HG03196 (cell line): Measurements from ENCODE around the gene TACC2.
"Not testable (repeated sequence)": the region's sequence is repeated elsewhere in the genome, so short reads cannot be mapped to it uniquely, and the experiment has no call there.

Experiments
- ATAC-seq: cut with Tn5 transposase; IDR thresholded peaks from one replicate; pipeline ENCODE4 v1.9.1; 2021; ENCODE audit not compliant: unreplicated experiment

Gene TACC2

DNA sequence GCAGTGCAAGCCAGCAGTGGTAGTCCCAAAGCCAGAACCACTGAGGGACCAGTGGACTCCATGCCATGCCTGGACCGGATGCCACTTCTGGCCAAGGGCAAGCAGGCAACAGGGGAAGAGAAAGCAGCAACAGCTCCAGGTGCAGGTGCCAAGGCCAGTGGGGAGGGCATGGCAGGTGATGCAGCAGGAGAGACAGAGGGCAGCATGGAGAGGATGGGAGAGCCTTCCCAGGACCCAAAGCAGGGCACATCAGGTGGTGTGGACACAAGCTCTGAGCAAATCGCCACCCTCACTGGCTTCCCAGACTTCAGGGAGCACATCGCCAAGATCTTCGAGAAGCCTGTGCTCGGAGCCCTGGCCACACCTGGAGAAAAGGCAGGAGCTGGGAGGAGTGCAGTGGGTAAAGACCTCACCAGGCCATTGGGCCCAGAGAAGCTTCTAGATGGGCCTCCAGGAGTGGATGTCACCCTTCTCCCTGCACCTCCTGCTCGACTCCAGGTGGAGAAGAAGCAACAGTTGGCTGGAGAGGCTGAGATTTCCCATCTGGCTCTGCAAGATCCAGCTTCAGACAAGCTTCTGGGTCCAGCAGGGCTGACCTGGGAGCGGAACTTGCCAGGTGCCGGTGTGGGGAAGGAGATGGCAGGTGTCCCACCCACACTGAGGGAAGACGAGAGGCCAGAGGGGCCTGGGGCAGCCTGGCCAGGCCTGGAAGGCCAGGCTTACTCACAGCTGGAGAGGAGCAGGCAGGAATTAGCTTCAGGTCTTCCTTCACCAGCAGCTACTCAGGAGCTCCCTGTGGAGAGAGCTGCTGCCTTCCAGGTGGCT is 97.7 kb downstream of the TACC2 start:
- no peak for ATAC-seq

DNA sequence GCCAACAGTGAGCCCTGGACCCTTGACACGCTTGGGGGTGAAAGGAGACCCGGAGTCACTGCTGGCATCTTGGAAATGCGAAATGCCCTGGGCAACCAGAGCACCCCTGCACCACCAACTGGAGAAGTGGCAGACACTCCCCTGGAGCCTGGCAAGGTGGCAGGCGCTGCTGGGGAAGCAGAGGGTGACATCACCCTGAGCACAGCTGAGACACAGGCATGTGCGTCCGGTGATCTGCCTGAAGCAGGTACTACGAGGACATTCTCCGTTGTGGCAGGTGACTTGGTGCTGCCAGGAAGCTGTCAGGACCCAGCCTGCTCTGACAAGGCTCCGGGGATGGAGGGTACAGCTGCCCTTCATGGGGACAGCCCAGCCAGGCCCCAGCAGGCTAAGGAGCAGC is 98.5 kb downstream of the TACC2 start:
- no peak for ATAC-seq

DNA sequence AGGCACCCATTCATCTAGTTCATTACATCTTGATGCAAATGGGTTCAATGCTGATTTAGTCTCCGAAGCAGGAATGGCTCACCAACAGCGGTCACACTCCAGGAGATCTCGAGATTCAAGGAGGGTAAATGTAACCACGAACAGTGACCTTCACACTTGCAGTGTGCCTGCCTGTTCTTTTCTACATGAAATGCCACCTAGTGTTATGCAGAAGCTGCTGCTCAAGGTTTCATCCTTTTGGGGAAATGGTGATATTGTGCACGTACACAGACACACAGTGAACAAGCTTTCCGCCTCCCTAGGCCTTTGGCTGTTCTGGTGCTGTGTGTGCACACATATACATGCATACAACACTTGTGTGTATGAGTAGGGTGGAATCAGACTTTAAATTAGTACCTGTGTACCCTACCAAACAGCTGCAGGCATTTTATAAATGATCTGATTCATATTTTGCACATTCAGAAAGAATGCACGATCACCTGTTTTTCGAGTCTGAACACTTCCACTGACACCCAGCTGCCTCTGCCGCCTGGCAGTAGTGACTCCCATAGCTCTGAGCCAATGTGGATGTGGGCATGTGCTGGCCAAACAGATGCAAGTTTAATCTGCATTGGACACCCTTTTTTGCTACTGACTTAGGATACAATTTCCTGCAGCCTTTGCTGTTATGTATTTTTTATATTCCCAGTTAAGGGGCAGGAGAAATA is 100.5 kb downstream of the TACC2 start:
- ATAC-seq, result no peak

DNA sequence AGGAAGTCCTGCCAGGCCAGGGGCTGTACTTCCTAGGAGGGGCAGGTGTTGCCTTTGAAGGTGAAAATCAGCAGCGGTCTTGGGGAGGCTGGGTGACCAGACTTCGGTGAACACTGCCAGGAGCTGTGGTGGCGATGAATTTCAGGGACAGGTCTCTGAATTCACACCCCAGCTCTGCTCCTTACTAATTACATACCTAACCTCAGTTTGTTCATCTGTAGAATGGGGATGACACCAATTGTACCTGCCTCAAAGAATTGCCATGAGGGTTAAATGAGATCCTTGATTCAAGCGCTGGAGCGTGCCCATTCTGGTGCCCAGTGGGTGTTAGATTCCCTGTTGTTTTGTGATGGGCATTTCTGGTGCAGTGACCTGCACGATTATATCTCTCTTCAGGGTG is 102.8 kb downstream of the TACC2 start:
- no peak for ATAC-seq

DNA sequence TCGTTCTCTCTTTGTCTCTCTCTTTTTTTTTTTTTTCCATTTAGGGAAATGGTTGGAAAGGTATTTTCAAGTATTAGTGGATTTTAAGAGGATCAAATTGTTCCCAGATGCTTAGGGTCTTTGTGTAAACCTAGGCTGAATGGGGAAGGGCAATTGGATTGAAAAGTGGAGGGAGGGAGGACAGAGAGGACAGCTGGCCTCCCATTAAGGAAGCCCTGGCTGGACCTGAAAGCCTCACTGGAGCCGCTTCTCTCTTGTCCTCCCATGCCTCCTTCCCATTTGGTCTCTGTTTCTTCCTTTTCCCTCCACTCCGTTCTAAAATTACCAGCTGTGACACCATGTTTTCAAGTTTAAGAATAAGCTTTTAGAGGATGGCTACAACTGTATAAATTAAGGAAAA is 104.1 kb downstream of the TACC2 start:
- ATAC-seq, result no peak

DNA sequence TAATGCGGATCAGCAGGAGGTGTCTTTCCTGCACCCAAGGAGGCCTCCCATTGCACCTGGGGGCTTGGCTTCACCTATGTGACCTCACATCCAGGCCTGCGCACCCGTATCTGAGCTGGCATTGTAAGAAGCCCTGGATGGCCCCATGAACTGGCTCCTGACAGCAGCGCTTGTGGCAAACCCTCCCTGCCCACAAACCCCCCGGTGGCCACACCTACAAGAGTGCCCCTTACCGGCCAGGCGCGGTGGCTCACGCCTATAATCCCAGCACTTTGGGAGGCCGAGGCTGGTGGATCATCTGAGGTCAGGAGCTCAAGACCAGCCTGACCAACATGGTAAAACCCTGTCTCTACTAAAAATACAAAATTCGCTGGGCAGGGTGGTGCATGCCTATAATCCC is 107.2 kb downstream of the TACC2 start:
- not testable (repeated sequence) for ATAC-seq

DNA sequence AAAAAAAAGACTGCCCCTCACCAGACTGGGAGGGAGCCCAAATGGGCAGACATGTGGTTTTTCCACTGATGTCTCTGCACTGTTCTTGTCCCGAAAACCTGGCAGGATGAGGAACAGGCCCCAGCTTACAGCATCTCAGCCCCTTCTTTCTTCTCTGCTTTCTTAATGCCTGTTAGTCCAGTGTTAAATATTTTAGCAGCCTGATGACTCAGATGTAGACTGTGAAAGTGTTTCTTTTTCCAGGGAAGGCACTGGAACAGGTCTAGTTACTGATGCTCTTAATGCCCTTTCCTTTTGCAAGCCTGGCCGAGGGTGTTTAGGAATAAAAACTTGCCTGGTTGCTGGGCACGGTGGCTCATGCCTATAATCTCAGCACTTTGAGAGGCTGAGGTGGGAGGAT is 107.7 kb downstream of the TACC2 start:
- no peak for ATAC-seq

DNA sequence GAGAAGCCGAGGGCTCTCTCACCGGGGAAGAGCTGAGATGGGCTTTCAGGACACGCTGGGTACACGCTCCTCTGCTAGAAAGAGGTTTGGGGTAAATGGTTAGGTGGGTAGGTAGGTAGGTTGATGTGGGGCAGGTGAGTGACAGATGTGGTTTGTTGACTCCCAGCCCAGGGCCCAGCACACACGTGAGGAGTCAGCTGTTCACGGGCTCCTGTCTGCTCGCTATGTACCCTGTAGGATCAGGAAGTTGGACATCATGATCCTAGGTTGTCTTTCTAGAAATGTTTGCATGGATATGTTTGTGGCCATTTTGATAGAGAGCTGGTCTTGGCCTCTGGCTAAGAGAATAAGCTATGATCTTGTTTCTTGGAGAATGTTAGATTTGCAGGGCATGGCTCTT is 109.0 kb downstream of the TACC2 start:
- ATAC-seq, result no peak

DNA sequence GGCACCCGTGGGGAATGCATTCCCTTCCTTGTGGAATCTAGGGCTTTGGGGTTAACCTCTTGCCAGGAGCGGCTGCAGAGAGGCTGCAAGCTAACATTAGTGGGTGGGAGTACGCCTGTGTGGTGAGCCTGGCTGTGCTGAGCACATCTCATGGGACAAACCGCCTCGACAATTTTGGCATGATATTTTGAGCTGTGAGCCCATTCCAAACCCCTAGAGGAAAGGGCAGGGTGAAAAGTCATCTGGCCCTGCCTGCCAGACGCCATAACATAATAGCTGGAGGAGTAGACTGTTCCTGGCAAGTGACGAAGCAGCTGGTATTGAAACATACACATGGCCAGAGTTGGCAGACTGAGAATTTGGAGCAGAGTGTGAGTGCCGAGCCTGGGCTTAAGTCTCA is 110.0 kb downstream of the TACC2 start:
- ATAC-seq, result no peak

DNA sequence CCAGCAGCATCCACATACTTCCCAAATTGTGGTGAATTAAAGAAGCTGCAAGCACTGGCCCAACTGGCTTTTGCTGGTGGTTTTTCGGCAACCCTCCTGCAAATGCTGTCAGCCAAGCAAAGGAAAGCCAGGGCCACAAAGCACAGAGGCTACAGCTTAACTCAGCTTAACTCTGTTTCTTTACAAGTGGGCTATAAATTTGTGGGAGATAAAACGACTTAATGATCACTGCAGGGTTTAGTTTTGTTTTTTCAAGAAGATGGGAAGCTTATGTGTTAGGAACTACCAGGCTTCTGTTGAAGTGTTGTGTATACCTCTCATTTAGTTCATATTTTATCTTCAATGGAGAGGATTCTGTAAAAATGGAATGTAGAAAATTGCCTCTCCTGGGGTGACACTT is 110.6 kb downstream of the TACC2 start:
- ATAC-seq, result no peak

DNA sequence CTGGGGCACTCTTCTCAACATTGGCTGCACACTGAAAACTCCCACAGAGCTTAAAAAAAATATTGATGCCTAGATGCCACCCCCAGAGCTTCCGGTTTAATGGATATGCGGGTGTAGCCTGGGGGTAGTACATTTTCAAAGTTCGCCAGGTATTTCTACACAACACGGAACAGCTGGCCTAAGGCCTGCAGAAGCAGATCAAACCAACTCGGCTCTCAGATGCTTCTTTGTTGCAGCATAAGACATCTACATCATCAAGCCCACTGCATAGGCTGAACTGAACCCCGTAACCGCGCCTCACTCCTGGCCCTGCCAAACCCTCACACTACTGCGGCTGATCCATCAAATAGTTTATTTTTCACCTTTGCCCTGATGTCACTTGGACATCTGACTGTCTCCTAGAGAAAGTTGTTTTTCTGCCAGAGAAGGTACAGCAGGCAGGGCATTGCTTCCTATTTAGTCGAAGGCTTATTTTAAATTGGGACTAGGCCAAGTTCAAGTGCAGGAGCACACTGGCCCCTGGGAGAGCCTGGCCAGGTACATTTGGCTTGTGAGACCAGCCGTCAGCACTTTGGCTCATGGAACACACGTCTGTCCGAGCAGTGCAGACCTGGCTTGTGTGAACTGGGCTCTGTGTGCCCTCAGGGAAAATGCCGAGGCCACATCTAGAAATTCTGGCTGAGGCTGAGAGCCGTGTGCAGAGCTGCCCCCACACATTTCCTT is 113.3 kb downstream of the TACC2 start:
- ATAC-seq, result no peak

DNA sequence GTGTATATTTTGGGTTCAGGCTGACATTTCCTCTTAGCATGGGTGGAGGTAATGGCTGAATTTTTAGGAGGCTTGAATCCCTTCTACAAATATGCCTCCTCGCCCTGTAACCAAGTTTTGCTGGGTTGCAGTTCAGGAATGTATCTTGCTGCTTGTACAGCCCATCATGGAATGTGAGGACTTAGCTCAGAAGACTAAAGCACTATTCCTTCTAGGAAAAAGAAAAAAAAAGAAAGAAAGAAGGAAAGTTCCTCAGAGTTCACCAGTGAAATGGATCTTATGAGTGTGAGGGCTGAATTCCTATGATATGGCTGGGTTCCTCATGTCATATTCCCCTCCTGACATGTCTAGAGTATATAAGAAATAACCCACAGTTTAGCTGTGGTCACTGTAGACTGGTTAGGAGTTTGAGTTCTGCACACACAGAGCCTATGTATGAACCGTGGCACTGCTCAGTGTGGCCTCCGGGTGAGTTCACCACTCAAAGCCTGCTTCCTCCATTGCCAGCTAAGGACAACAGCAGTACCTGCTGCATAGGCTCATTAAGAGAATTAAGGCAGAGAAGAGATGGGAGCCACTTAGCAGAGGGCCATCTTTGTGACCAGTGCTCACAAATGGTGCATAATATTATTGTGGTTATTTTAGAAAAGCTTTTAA is 114.0 kb downstream of the TACC2 start:
- ATAC-seq, result no peak

DNA sequence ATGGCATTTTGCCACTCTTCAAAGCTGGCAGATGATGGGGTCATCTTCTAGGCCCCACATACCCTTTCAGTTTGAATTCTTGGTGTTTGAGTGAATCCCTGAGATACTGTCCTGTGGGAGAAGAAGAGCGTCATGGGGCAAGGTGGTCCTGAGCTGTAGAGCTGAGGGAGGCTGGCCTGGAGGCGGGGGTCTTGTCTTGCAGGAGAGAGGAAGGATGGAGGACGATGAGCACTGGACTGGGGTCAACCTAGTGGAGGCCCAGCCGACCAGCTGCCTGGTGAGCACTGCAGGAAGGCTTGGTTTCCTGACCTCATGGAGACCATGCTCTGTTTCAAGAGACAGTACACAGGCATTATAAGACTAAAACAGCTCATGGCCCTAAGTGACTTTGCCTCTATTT is 114.6 kb downstream of the TACC2 start:
- no peak for ATAC-seq

DNA sequence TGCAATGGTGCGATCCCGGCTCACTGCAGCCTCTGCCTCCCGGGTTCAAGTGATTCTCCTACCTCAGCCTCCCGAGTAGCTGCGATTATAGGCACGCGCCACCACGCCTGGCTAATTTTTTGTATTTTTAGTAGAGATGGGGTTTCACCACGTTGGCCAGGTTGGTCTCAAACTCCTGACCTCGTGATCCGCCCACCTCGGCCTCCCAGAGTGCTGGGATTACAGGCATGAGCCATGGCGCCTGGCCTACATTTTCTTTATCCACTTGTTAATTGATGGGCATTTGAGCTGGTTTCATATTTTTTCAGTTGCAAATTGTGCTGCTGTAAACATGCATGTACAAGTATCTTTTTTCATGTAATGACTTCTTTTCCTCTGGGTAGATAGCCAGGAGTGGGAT is 119.8 kb downstream of the TACC2 start:
- ATAC-seq, result not testable (repeated sequence)

DNA sequence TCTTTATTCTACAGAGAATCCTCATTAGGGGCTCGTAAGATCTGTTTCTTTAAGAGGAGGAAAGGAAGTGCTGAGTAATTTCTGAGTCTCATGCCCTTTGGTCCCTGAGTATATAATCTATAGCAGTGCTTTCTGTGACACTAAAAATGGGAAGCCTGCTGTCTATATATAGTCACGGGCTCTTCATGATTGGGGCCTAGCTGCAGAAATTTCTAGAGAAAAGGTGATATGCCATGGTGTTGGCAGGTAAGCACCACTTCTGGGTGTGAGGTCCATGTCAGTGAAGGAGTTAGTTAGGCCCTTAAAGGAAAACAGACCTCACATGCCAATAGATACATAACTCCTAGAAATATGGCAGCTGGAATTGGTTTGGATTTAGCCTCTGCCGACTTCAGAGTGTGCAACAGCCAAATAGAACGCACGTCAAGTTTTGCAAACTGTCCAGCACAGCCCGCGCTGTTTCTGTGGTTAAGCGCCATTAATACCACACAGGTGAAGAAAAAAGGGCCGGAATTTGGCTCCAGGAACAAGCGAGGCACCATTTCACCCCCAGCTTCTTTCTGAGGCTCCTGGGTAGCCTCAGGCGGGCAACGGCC is 123.2 kb downstream of the TACC2 start:
- no peak for ATAC-seq

DNA sequence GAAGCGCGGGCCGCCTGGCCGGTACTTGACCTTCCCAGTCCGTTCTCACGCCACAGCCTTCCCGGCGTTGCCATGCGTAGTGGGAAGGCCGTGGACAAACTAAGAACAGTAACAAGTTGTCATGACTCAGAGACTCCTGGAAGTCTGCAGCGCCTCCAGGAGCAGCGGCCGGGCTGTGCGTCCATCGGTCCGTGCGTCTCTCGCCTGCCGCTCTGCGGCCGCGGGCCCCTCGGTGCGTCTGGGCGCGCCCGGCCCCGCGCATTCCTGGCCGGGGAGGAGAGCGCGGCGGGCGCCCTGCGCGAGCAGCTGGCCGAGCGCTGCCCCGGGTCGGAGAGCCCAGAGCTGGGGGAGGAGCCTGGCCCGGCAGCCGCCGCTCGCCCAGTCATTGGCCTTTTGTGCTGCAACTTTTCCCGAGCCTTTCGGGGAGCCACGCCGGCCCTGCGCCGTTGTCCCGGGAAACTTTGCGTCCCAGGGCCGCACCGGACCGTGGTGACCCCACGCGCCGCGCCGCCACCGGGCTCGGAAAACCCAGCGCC is 123.7 kb downstream of the TACC2 start:
- no peak for ATAC-seq

DNA sequence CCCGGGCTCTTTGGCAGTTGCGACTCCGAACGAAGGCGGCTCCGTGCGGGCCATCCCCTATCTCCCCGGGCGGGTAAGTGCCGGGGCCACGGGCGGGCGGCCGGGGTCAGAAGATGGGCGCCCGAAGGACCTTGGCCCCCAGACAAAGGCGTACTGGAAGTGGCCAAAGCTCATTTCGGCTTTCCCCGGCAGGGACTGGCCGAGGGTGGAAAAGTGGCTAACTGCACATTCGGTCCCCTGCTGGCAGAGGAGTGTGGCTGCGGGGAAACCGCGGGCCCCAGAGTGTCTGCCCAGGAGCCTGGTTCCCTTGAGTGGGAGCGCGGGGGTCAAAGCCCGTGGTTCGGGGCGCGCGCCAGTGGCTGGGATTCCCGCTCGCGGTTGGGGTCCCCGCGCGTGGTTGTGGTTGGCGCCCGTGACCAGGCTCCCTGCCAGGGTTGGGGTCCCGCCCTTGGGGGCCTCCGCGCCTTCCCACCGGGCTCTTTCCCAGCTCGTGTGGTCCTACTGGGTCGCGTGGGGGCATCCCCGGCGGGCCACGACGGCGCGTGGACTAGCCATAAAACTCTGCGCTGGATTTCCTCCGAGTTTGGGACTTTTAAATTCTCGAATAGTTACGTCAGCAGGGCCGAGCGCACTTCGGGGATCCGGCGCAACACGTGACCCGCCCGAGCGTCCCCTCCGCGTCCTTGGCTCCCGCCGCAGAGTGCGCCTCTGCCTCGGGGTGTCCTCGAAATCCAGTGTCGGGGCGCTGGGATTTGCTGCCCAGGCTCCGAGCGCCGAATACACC is 124.4 kb downstream of the TACC2 start:
- ATAC-seq, result no peak

DNA sequence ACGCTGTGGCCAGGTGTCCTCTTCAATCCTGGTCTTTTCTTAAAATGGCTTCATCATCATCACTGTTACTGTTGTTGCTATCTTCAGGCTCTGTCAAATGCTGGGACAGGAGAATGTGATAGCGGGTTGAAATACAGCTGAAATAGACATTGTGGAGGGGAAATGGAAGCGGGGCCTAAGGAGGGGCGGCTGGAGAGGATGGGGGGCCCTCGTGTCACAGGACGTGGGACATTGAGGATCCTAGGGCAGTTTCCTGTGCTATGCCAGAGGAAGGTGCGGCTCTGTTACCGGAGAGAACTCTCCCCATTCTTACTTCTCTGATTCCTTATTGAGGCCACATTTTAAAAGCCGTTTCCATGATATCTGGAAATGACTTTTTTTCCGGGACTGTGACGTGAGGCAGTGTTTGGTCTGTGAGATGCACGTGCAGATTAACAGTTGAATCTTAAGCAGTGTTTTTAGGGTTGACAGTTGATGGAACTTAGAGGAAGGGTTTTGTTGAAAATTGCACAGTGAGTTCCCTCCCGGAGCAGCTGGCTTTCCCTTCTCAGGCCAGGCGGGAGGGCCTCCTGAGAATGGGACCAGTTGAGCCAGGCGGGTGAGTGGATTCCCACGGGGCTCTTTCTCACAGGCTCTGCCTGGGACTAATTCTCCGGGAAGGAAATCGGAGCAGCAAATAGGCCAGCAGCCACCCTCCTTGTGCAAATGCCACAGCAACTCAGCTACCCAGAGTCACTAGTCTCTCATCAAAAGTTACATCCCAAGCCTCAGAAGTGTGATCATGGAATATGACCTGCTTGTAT is 125.2 kb downstream of the TACC2 start:
- no peak for ATAC-seq

DNA sequence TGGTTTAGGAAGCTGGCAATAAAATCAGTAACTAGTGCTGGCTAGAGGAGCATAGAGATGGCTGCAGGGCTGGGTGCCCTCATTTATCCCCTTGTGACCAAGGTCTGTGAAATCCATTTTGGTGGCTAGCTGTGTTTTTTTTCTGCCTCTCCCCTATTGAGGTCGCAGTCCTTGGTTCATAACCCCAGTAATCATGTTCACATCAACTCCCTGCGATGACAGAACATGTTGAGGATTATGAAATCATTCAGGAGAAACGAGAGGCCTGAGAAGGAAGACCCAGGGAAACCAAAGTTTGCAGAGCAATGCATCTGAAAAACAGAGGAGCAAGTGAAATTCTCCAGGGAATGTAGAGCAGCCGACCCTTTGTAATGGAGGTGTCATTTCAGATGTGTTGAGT is 126.9 kb downstream of the TACC2 start:
- no peak for ATAC-seq
